B cell (primary cell): ENCODE measurements around the gene NAP1L5. TPM values are rescaled to one million over a fixed set of nuclear protein-coding genes. Genes with fewer than 3 reads are reported as not detected.

Experiments used
- ATAC-seq: fragments of 200-7000 bp; cut with Tn5 transposase; one replicate; pipeline ENCODE4 v1.10.0; 2021; ENCODE audit warnings: low read depth, mild to moderate bottlenecking, moderate number of reproducible peaks, moderate library complexity
- CTCF ChIA-PET: fragments of 350-600 bp; sonication (Branson Sonifier 250); formaldehyde crosslinking; loops from one replicate; lab custom pipeline; 2021; ENCODE audit warnings: antibody characterized with exemption, inconsistent platforms; lab: Charles Lee
- POLR2A ChIA-PET: fragments of 350-600 bp; sonication (Branson Sonifier 250); formaldehyde crosslinking; loops from one replicate; lab custom pipeline; 2021; ENCODE audit warnings: antibody characterized with exemption; lab: Charles Lee
- DNase-seq: peaks from one replicate; pipeline ENCODE4 v3.0.0; 2013
- H2AFZ ChIP-seq: 2 replicates; pipeline ENCODE4 v1.6.1; 2012; ENCODE audit warnings: mild to moderate bottlenecking, low read depth, low read length; ENCODE audit not compliant: insufficient read depth, poor library complexity, severe bottlenecking
- H3K27ac ChIP-seq, 2 donors: 1 replicate in 1 of 2; 2 replicates in 1 of 2; pipeline ENCODE4 v1.5.1; 2012 to 2013; ENCODE audit warnings: low read length in 2 of 2, mild to moderate bottlenecking in 2 of 2, moderate library complexity in 1 of 2
- H3K27me3 ChIP-seq, 4 experiments: fragments of 200-600 bp in 1 of 4; sonication (generic) in 1 of 4; replicated peaks in 1 of 4; 1 replicate in 2 of 4; 2 replicates in 2 of 4; pipeline versions ENCODE4 v1.6.1 to v1.7.0; 2013 to 2016; ENCODE audit warnings: low read length in 3 of 4, mild to moderate bottlenecking in 2 of 4, mixed read lengths in 1 of 4, moderate library complexity in 1 of 4; ENCODE audit not compliant: insufficient read depth in 4 of 4, control insufficient read depth in 3 of 4; ENCODE audit errors: control extremely low read depth in 1 of 4
- H3K36me3 ChIP-seq, 2 experiments: replicated peaks in 1 of 2; 1 replicate in 1 of 2; 2 replicates in 1 of 2; pipeline versions ENCODE4 v1.6.1 to v1.7.1; 2013; ENCODE audit warnings: low read length in 1 of 2; ENCODE audit not compliant: insufficient read depth in 2 of 2, control insufficient read depth in 1 of 2; ENCODE audit errors: control extremely low read depth in 1 of 2, extremely low read depth in 1 of 2
- H3K4me1 ChIP-seq, 2 donors: fragments of 200-600 bp in 1 of 2; sonication (generic) in 1 of 2; 1 replicate in 1 of 2; 2 replicates in 1 of 2; pipeline versions ENCODE4 v1.5.1 to v1.6.1; 2013 to 2017; ENCODE audit warnings: low read length in 2 of 2; ENCODE audit not compliant: control insufficient read depth in 2 of 2, insufficient read depth in 2 of 2
- H3K4me2 ChIP-seq: replicated peaks from 2 replicates; pipeline ENCODE3; 2012; ENCODE audit warnings: mild to moderate bottlenecking, low read depth, low read length; ENCODE audit not compliant: poor library complexity, severe bottlenecking
- H3K4me3 ChIP-seq, 5 experiments: fragments of 200-600 bp in 1 of 5; sonication (generic) in 1 of 5; 1 replicate in 3 of 5; 2 replicates in 2 of 5; pipeline versions ENCODE4 v1.5.1 to v1.7.0; 2011 to 2016; ENCODE audit warnings: low read length in 4 of 5, mild to moderate bottlenecking in 4 of 5, low read depth in 2 of 5, control low read depth in 1 of 5, moderate library complexity in 1 of 5; ENCODE audit not compliant: insufficient read depth in 1 of 5; ENCODE audit errors: control extremely low read depth in 1 of 5, extremely low read depth in 1 of 5
- H3K79me2 ChIP-seq: fragments of 200-600 bp; sonication (generic); one replicate; pipeline ENCODE4 v1.6.0; 2016; ENCODE audit warnings: low read length; ENCODE audit not compliant: control insufficient read depth, insufficient read depth
- H3K9ac ChIP-seq: fragments of 200-600 bp; sonication (generic); 2 replicates; pipeline ENCODE4 v1.6.1; 2017; ENCODE audit warnings: mild to moderate bottlenecking, low read length, moderate library complexity
- H3K9me3 ChIP-seq, 3 donors: one replicate each; pipeline versions ENCODE4 v1.6.1 to v1.7.1; 2013; ENCODE audit warnings: low read length in 2 of 3; ENCODE audit not compliant: control insufficient read depth in 2 of 3, insufficient read depth in 1 of 3; ENCODE audit errors: control extremely low read depth in 1 of 3
- H4K20me1 ChIP-seq: 2 replicates; pipeline ENCODE4 v1.6.0; 2012; ENCODE audit warnings: mild to moderate bottlenecking, low read length; ENCODE audit not compliant: insufficient read depth, control insufficient read depth, poor library complexity, severe bottlenecking
- H3K27ac Mint-ChIP-seq: one replicate; pipeline ENCODE4 v1.8.0; 2021; ENCODE audit warnings: mixed read lengths
- H3K27me3 Mint-ChIP-seq: one replicate; pipeline ENCODE4 v1.8.0; 2021; ENCODE audit warnings: mixed read lengths
- H3K4me1 Mint-ChIP-seq: one replicate; pipeline ENCODE4 v1.8.0; 2021; ENCODE audit warnings: mixed read lengths
- H3K4me3 Mint-ChIP-seq: one replicate; pipeline ENCODE4 v1.8.0; 2021; ENCODE audit warnings: mixed read lengths
- H3K9me3 Mint-ChIP-seq: one replicate; pipeline ENCODE4 v1.8.0; 2022; ENCODE audit warnings: mixed read lengths; ENCODE audit not compliant: insufficient read depth
- EZH2 ChIP-seq: IDR thresholded peaks from 2 replicates; pipeline ENCODE4 v1.6.1; 2012; ENCODE audit warnings: borderline replicate concordance, low read depth, mild to moderate bottlenecking, moderate library complexity, low read length; ENCODE audit not compliant: insufficient read depth, poor library complexity, severe bottlenecking
- WGBS: methylation state at CpG from one replicate; pipeline ENCODE4 v1.1.5; 2013; ENCODE audit warnings: missing lambda C conversion rate; ENCODE audit not compliant: insufficient coverage; 5-methylcytosine and 5-hydroxymethylcytosine counted together
- intact Hi-C: fragments of 100-400 bp; cut with micrococcal nuclease; formaldehyde crosslinking; loops from one replicate; pipeline ENCODE4 v1.10.0; 2022
- polyA plus RNA-seq: library from polyadenylated mRNA; depleted of rRNA; stranded (reverse); fragments of >200 nt; gene quantifications from 2 replicates; pipeline ENCODE4 v1.2.3, GENCODE V29; 2012
- total RNA-seq, 2 donors: library from RNA; stranded (reverse); fragments of 120-200 nt in 1 of 2; gene quantifications; 1 replicate in 1 of 2; 2 replicates in 1 of 2; pipeline versions ENCODE4 v1.2.3 to v1.2.4, GENCODE V29; 2013 to 2022
- TF ChIP-seq, protein P1 (sequence below): fragments of 200-600 bp; IDR thresholded peaks from one replicate; pipeline ENCODE4 v1.8.0; 2022; ENCODE audit warnings: antibody characterized with exemption, mild to moderate bottlenecking

Gene NAP1L5
- total and polyA plus RNA-seq, 2 donors (not counting 1 experiment from before 2014, with no cell fraction given): 1.5 to 1.7 TPM

- Histone ChIP-seq H3K9me3 (no peaks in the 10 kb centered on the region), H2AFZ (no peak overlapping the region), H3K4me2 (no peak overlapping the region), H3K9ac (no peak overlapping the region), H4K20me1 (no peaks in the 10 kb centered on the region), H3K27ac (no peak overlapping the region), H3K4me3 (no peak overlapping the region), H3K79me2 (no peaks in the 10 kb centered on the region), H3K36me3 (peaks cover 20 to 52% of the 10 kb centered on the region in 2 experiments), H3K27me3 (no peaks in the 10 kb centered on the region), H3K4me1 (no peaks in the 10 kb centered on the region)
- ChIA-PET CTCF (no interaction called here), POLR2A (no interaction called here)
- Mint-ChIP-seq H3K27ac (no peak overlapping the region), H3K27me3 (no peaks in the 10 kb centered on the region), H3K9me3 (no peaks in the 10 kb centered on the region), H3K4me1 (no peaks in the 10 kb centered on the region), H3K4me3 (no peak overlapping the region)
- no peak for TF ChIP-seq EZH2
- TF ChIP-seq, protein P1, sequence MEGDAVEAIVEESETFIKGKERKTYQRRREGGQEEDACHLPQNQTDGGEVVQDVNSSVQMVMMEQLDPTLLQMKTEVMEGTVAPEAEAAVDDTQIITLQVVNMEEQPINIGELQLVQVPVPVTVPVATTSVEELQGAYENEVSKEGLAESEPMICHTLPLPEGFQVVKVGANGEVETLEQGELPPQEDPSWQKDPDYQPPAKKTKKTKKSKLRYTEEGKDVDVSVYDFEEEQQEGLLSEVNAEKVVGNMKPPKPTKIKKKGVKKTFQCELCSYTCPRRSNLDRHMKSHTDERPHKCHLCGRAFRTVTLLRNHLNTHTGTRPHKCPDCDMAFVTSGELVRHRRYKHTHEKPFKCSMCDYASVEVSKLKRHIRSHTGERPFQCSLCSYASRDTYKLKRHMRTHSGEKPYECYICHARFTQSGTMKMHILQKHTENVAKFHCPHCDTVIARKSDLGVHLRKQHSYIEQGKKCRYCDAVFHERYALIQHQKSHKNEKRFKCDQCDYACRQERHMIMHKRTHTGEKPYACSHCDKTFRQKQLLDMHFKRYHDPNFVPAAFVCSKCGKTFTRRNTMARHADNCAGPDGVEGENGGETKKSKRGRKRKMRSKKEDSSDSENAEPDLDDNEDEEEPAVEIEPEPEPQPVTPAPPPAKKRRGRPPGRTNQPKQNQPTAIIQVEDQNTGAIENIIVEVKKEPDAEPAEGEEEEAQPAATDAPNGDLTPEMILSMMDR: no peak
- no CpG with 5 or more reads among the region's 2 CpGs for WGBS
- intact Hi-C loops: no loop called here
- ATAC-seq (no peak), DNase-seq (no peak)
Measured at GRCh38 chr4:88725986-88726385, 28.4 kb upstream of the NAP1L5 start.

DNA sequence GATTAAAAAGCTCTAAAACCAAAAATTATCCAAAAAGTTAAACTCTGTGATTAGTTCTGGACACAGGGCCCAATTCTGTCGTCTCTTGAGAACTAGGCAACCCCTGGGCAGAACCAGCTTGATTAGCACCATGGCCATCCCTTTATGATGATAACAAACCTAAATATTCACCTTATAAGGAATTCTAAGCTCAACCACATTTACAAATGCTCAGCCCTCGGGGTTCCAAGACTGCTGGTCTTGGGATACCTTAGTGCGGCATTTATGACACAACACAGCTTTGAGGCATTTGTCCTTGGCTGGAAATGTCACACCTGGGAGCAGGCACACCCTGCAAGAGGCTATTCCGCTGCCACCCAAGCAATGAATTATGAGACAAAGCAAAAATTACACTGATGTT is 27.5 kb upstream of the NAP1L5 start:
- POLR2A ChIA-PET: no interaction called here
- no peak overlapping the region for H3K27ac ChIP-seq
- H3K4me3 ChIP-seq: no peak overlapping the region
- TF ChIP-seq, protein P1: no peak
- TF ChIP-seq EZH2: no peak
- H3K4me1 ChIP-seq: no peaks in the 10 kb centered on the region
- Mint-ChIP-seq H3K27me3 (no peaks in the 10 kb centered on the region), H3K9me3 (no peaks in the 10 kb centered on the region), H3K27ac (no peak overlapping the region), H3K4me1 (no peaks in the 10 kb centered on the region), H3K4me3 (no peak overlapping the region)
- DNase-seq: no peak
- CTCF ChIA-PET: interaction anchor here (0.6 to 0.9 kb wide), 2 partner anchors 186 to 213 kb away, joined by 3 read pairs; no protein-coding TSS in a partner anchor
- WGBS: 100% methylated on average over 3 of the region's 4 CpGs
- no peak for ATAC-seq
- H3K4me2 ChIP-seq: no peak overlapping the region
- H3K79me2 ChIP-seq: no peaks in the 10 kb centered on the region
- intact Hi-C loops: no loop called here
- H3K36me3 ChIP-seq: peaks cover 24 to 59% of the 10 kb centered on the region in 2 experiments
- H3K27me3 ChIP-seq: no peaks in the 10 kb centered on the region
- no peaks in the 10 kb centered on the region for H3K9me3 ChIP-seq
- H4K20me1 ChIP-seq: no peaks in the 10 kb centered on the region
- no peak overlapping the region for H3K9ac ChIP-seq
- no peak overlapping the region for H2AFZ ChIP-seq
